ENCODE results near the gene RP2. TPM values are rescaled to one million over a fixed set of nuclear protein-coding genes. Genes with fewer than 3 reads are reported as not detected.

Gene RP2
- total and polyA plus RNA-seq, 2 of the 8 experiments (the other 6 are each of a cell fraction or from before 2014, with no cell fraction given), result 2.2 to 6.9 TPM

- TF ChIP-seq FOSL1 (IDR thresholded peaks at IDR 0.05; ENCODE audit: insufficient read depth, low read depth, low read length), result no peak
- no peak for TF ChIP-seq TAF1 (IDR thresholded peaks at IDR 0.05; ENCODE audit: low read depth, low read length)
- no peak for TF ChIP-seq HDAC2 (IDR thresholded peaks at IDR 0.05; ENCODE audit: borderline replicate concordance in 1 of 2, low read depth in 2 of 2, low read length in 2 of 2)
- TF ChIP-seq RNF2 (IDR thresholded peaks at IDR 0.05; ENCODE audit: borderline replicate concordance, low read depth, low read length, missing control alignments, poor library complexity, severe bottlenecking), result no peak
Measured at GRCh38 chrX:46860557-46860956, 23.7 kb downstream of the RP2 start (continued).
